NCI-H187 (cell line): ENCODE measurements around the gene DOK7.

ENCODE experiments used
- DNase-seq, 2 experiments: peaks; one replicate each; lab custom pipeline; 2025; lab: John Stamatoyannopoulos, UW

The DOK7 gene

GRCh38 chr4:3427706-3428446 is 35.2 kb upstream of the DOK7 start:
- no peak for DNase-seq

- no peak for DNase-seq
Observed at GRCh38 chr4:3429651-3430050, 33.5 kb upstream of the DOK7 start.

- DNase-seq: no peak
Observed at GRCh38 chr4:3430524-3430923, 32.6 kb upstream of the DOK7 start.

- no peak for DNase-seq
Observed at GRCh38 chr4:3431446-3431993, 31.6 kb upstream of the DOK7 start.

GRCh38 chr4:3432381-3432790 is 30.7 kb upstream of the DOK7 start:
- no peak for DNase-seq

- no peak for DNase-seq
Observed at GRCh38 chr4:3433138-3433869, 29.8 kb upstream of the DOK7 start.

GRCh38 chr4:3434881-3435685 is 28.0 kb upstream of the DOK7 start:
- no peak for DNase-seq

- DNase-seq: no peak
Observed at GRCh38 chr4:3435686-3435956, 27.5 kb upstream of the DOK7 start.

- DNase-seq: no peak
Observed at GRCh38 chr4:3436048-3436797, 26.9 kb upstream of the DOK7 start.

GRCh38 chr4:3436798-3437581 is 26.1 kb upstream of the DOK7 start:
- DNase-seq: no peak

GRCh38 chr4:3437582-3437936 is 25.5 kb upstream of the DOK7 start:
- DNase-seq: no peak

- DNase-seq: no peak
Observed at GRCh38 chr4:3437998-3438846, 24.9 kb upstream of the DOK7 start.

GRCh38 chr4:3438847-3439180 is 24.3 kb upstream of the DOK7 start:
- no peak for DNase-seq

- no peak for DNase-seq
Observed at GRCh38 chr4:3439391-3439790, 23.7 kb upstream of the DOK7 start.

GRCh38 chr4:3440011-3440410 is 23.1 kb upstream of the DOK7 start:
- DNase-seq: no peak

GRCh38 chr4:3440979-3441500 is 22.1 kb upstream of the DOK7 start:
- no peak for DNase-seq

- no peak for DNase-seq
Observed at GRCh38 chr4:3441501-3442459, 21.3 kb upstream of the DOK7 start, which contains the start of gene HGFAC. Gene HGFAC, plus strand, starts transcription at chr4:3441968. Its CDS starts 34 bp downstream, at chr4:3442002.

GRCh38 chr4:3442460-3442958 is 20.6 kb upstream of the DOK7 start:
- no peak for DNase-seq
